Measurements from ENCODE around the gene RNF227. TPM values are rescaled to one million over a fixed set of nuclear protein-coding genes. Genes with fewer than 3 reads are reported as not detected.

Gene RNF227
- total and polyA plus RNA-seq, 2 experiments from 2014 or later, result 0.42 to 1.4 TPM

- TF ChIP-seq ZNF462 (CRISPR knock-in tag; IDR thresholded peaks at IDR 0.05) (no peak), CREB1 (CRISPR knock-in tag; IDR thresholded peaks at IDR 0.05; ENCODE audit: low read depth) (no peak), EZH2 (IDR thresholded peaks at IDR 0.05; ENCODE audit: low read depth, unreplicated experiment) (no peak)
- TF ChIP-seq, protein P1, sequence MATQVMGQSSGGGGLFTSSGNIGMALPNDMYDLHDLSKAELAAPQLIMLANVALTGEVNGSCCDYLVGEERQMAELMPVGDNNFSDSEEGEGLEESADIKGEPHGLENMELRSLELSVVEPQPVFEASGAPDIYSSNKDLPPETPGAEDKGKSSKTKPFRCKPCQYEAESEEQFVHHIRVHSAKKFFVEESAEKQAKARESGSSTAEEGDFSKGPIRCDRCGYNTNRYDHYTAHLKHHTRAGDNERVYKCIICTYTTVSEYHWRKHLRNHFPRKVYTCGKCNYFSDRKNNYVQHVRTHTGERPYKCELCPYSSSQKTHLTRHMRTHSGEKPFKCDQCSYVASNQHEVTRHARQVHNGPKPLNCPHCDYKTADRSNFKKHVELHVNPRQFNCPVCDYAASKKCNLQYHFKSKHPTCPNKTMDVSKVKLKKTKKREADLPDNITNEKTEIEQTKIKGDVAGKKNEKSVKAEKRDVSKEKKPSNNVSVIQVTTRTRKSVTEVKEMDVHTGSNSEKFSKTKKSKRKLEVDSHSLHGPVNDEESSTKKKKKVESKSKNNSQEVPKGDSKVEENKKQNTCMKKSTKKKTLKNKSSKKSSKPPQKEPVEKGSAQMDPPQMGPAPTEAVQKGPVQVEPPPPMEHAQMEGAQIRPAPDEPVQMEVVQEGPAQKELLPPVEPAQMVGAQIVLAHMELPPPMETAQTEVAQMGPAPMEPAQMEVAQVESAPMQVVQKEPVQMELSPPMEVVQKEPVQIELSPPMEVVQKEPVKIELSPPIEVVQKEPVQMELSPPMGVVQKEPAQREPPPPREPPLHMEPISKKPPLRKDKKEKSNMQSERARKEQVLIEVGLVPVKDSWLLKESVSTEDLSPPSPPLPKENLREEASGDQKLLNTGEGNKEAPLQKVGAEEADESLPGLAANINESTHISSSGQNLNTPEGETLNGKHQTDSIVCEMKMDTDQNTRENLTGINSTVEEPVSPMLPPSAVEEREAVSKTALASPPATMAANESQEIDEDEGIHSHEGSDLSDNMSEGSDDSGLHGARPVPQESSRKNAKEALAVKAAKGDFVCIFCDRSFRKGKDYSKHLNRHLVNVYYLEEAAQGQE (IDR thresholded peaks at IDR 0.05; ENCODE audit: unreplicated experiment), result no peak
Observed at GRCh38 chr17:7910711-7911110, 5.4 kb downstream of the RNF227 start (continued).

DNA sequence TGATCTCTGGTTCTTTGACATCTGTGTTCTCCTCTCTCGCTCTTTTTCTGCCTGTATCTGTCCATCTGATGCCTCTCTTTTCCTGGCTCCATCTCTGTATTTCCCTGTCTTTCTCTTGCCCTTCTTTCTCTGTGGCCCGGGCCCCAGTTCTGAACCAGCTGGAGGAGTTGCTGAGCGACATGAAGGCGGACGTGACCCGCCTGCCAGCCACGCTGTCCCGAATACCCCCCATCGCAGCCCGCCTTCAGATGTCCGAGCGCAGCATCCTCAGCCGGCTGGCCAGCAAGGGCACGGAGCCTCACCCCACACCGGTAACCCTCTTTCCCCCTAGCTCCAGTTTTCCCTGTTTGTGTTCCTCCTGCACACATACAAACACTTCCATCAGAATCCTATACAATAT lies 5.8 kb downstream of the RNF227 start:
- DNase-seq (ENCODE audit: low spot score), result no peak
- Histone ChIP-seq H3K9me2 (ENCODE audit: insufficient read depth) (no peaks in the 10 kb centered on the region), H2AFZ (no peak overlapping the region), H3K79me2 (replicated peaks; ENCODE audit: insufficient read depth) (no peaks in the 10 kb centered on the region), H3K27ac (ENCODE audit: low read depth) (no peak overlapping the region), H3K4me1 (ENCODE audit: insufficient read depth) (no peaks in the 10 kb centered on the region), H3K4me2 (no peak overlapping the region), H3K36me3 (ENCODE audit: insufficient read depth) (no peaks in the 10 kb centered on the region), H3K27me3 (ENCODE audit: insufficient read depth) (peaks cover 18% of the 10 kb centered on the region), H4K20me1 (replicated peaks; ENCODE audit: insufficient read depth) (no peaks in the 10 kb centered on the region; the same call in 1 of the 2 replicates), H3F3A (replicated peaks; ENCODE audit: low read depth) (peaks cover 3% of the 10 kb centered on the region; the same call in 1 of the 2 replicates), H3K4me3 (no peak overlapping the region)
- Mint-ChIP-seq H3K27me3 (ENCODE audit: insufficient read depth, low read depth, poor library complexity) (peaks cover 10% of the 10 kb centered on the region), H3K9me3 (no peaks in the 10 kb centered on the region), H3K36me3 (ENCODE audit: low read depth) (no peaks in the 10 kb centered on the region; the same call in 2 of the 3 replicates), H3K4me1 (peaks cover 6% of the 10 kb centered on the region), H3K27ac (no peak overlapping the region), H3K4me3 (no peak overlapping the region; the same call in 2 of the 3 replicates)
- ATAC-seq, result no peak
- TF ChIP-seq STAT1 (IDR thresholded peaks at IDR 0.05; ENCODE audit: unreplicated experiment) (no peak), NANOG (IDR thresholded peaks at IDR 0.05; ENCODE audit: borderline replicate concordance) (no peak), POLR2AphosphoS5 (IDR thresholded peaks at IDR 0.05; ENCODE audit: low read depth) (no peak), ZNF331 (CRISPR knock-in tag; IDR thresholded peaks at IDR 0.05; ENCODE audit: low read depth) (no peak), EZH2 (IDR thresholded peaks at IDR 0.05; ENCODE audit: low read depth, unreplicated experiment) (no peak), EZH2phosphoT487 (IDR thresholded peaks at IDR 0.05; ENCODE audit: unreplicated experiment) (no peak), CTCF (conservative IDR thresholded peaks at IDR 0.05; ENCODE audit: low read depth in 2 of 2) (no peak)
- TF ChIP-seq, protein P1 (IDR thresholded peaks at IDR 0.05; ENCODE audit: unreplicated experiment), result no peak

All from GM23338 (cell line).